ENCODE results near the gene STATH.
"Not testable (repeated sequence)": the region's sequence is repeated elsewhere in the genome, so short reads cannot be mapped to it uniquely, and the experiment has no call there.

The STATH gene, protein sequence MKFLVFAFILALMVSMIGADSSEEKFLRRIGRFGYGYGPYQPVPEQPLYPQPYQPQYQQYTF

GRCh38 chr4:69995526-69996016 is at the start of gene STATH:
STATH (plus strand) TSS chr4:69995966; CDS start chr4:69998438, 2,472 bp downstream.
- DNase-seq, result no peak

DNA sequence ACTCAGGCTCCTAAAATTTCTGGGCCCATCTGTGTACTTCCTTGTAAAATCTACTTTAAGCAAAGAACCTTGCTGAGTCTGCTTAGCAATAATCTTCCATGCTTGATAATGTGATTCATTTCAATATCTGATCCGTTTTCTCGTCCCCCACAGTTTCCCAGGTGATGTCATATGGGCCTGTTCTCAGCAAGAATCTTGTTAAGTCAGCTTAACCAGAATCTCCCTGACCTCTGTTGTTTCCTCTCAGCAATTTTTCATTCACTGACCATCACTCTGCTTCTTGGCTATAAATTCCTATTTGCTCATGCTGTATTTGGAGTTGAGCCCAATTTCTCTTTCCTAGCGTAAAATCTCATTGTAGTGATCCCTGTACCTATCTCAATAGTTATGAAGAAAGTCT is 44.2 kb upstream of the STATH start:
- no peak for DNase-seq

GRCh38 chr4:69957209-69957608 is 38.6 kb upstream of the STATH start:
- DNase-seq, result no peak

- no peak for DNase-seq
Measured at GRCh38 chr4:69965628-69966027, 30.1 kb upstream of the STATH start, which contains the start of gene CSN2. CSN2 (minus strand) TSS chr4:69965728; CDS start chr4:69960995, 4,733 bp downstream.

- no peak for DNase-seq
Measured at GRCh38 chr4:69970071-69970470, 25.7 kb upstream of the STATH start.

GRCh38 chr4:69974631-69975030 is 21.1 kb upstream of the STATH start:
- no peak for DNase-seq

GRCh38 chr4:69977582-69977981 is 18.2 kb upstream of the STATH start:
- DNase-seq, result no peak

- DNase-seq, result no peak
Measured at GRCh38 chr4:69984030-69984443, 11.7 kb upstream of the STATH start.

DNA sequence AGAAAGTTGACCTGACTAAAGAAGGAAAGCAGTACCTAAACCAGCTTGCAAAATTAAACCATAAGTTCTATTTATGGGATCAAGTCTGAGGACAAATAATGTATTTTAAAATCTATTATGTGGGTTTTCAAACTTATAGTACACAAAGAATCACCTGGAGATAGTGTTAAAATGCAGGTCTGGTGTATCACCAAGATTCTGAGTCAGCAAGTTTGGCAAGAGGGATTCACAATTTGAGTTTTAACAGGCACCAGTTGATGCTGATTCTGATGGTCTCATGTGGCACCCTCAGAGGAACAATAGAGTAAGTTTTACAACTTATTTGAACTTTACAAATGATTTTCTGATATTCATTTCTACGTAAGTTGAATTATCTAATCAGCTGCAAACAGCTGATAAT is 9.1 kb upstream of the STATH start:
- no peak for DNase-seq

DNA sequence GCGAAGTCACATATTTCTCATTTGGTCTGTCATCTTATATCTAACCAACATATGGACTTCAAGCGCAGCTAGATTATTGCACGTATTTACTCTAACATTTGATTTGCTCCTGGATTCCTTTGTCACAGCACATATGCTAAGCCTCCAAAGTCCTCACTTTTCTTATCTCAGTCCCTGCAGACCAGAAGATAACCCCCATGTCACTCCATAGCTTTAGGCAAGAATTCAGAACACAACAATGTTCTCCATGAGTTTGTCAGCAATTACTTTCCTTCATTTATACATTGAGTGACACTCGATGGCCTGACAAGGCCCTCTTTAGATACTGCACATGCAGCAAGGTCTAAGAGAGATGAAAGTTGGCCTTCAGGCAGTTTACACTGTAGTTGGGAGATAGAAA is 4.8 kb upstream of the STATH start:
- no peak for DNase-seq

- DNase-seq, result no peak
Measured at GRCh38 chr4:69994782-69995181, 984 bp upstream of the STATH start.

DNA sequence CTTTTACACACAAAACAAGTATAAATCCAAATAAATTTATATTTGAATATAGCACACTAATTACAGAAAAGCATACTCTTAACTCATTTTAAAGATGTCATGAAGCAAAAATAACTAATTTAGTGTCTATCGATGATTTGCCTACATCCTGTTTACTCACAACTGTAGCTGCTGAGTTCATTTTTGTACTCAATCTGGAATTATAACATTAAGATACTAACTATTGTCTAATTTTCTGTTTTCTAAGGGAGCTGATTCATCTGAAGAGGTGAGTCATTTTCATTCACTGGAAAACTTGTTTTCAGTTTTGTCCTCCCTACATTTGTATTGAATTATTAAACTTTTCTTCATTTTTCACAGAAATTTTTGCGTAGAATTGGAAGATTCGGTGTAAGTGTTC is 3.7 kb downstream of the STATH start:
- no peak for DNase-seq

- DNase-seq, result no peak
Measured at GRCh38 chr4:70000711-70001110, 4.9 kb downstream of the STATH start.

- DNase-seq, result no peak
Measured at GRCh38 chr4:70002507-70002906, 6.7 kb downstream of the STATH start.

DNA sequence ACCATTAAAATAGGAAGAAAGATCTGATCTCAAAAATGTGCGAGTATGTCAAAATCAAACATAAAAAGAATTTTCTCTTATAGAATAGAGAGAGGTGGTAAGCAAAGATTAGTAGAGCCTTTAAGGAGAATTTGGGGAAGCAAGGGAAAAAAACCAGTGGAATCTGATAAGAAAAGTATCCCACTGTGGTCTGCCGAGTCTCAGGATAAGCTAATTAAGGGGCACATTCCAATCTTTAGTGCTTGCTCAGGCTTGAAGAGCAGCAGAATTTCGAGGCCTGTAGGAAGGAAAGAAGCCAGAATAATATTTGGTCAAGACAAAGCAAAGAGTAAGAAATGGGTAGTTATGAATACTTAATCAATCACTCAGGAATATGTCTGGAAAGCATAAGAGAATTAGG is 13.0 kb downstream of the STATH start:
- no peak for DNase-seq

GRCh38 chr4:70019006-70019405 is 23.2 kb downstream of the STATH start:
- not testable (repeated sequence) for DNase-seq

DNA sequence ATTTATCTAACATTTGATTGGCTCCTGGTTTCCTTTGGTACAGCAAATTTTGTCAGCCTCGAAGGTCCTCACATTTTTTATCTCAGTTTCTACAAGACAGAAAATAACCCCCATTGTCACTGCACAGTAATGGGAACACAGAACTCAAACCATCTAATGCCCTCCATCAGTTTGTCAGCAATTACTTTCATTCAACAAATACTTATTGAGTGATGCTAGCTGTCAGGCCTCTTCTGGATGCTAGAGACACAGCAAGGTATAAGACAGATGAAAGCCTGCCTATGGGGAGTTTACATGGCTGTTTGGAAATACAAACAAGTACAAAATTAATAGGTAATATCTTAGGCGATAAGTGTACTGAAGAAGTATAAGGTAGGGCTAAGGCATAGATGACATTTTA is 27.5 kb downstream of the STATH start:
- no peak for DNase-seq

DNA sequence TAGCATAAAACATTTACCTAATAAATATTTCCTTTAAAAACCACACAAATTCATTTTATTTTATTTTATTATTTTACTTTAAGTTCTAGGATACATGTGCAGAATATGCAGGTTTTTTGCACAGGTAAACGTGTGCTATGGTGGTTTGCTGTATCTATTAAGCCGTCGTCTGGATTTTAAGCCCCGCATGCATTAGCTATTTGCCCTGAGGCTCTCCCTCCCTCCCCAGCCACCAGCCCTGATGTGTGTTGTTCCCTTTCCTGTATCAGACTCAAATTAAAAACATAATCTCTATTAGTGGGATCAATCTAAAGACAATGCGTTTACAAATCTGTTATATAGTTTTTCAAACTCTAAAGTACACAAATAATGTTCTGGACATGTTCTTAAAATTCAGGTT is 31.2 kb downstream of the STATH start:
- DNase-seq, result no peak

DNA sequence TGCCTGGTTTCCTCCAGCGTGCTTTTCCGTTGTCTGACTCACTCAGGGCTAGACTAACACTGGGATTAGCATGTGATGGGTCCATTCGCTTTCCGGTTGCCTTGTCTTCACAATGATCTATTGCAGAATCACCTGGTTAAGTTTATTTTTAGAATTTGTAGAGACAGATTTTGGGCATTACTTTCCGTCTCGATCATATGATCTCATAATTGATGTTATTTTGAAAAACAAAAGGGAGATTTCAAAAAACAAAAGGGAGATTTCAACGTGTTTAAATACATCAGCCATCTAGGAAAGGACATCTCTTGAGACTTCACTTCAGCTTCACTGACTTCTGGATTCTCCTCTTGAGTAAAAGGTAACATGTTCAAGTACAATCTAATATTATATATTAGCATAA is 32.4 kb downstream of the STATH start, which contains the start of gene HTN3:
HTN3 (plus strand) TSS at position 301 of the 400 bp plus-strand sequence. CDS start 2,282 bp downstream, outside the sequence.
- DNase-seq, result not testable (repeated sequence)

DNA sequence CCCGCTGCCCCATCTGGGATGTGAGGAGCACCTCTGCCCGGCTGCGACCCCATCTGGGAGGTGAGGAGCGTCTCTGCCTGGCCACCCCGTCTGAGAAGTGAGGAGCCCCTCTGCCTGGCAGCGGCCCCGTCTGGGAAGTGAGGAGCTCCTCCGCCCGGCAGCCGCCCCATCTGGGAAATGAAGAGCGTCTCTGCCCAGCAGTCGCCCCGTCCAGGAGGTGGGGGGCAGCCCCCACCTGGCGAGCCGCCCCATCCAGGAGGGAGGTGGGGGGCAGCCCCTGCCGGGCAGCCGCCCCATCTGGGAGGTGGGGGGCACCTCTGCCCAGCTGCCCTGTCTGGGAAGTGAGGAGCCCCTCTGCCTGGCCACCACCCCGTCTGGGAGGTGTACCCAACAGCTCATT is 41.8 kb downstream of the STATH start:
- not testable (repeated sequence) for DNase-seq

GRCh38 chr4:70039928-70040327 is 44.2 kb downstream of the STATH start:
- not testable (repeated sequence) for DNase-seq

GRCh38 chr4:70041652-70042286 is 46.0 kb downstream of the STATH start:
- DNase-seq, result no peak

DNA sequence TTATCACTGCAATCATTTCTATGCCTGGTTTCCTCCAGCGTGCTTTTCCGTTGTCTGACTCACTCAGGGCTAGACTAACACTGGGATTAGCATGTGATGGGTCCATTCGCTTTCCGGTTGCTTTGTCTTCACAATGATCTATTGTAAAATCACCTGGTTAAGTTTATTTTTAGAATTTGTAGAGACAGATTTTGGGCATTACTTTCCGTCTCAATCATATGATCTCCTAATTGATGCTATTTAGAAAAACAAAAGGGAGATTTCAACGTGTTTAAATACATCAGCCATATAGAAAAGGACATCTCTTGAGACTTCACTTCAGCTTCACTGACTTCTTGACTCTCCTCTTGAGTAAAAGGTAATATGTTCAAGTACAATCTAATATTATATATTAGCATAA is 54.4 kb downstream of the STATH start, which contains the start of gene HTN1:
HTN1 (plus strand) TSS at position 301 of the 400 bp plus-strand sequence. CDS start 2,639 bp downstream, outside the sequence.
- not testable (repeated sequence) for DNase-seq

Measured in activated T-cell treated with anti-CD3 and anti-CD28 coated beads for 4 hours (primary cell).